PC-3 (cell line): Measurements from ENCODE around the gene RAI14. TPM values are rescaled to one million over a fixed set of nuclear protein-coding genes. Genes with fewer than 3 reads are reported as not detected.

Experiments used
- ATAC-seq: fragments of 200-7000 bp; cut with Tn5 transposase; 2 replicates; pipeline ENCODE4 v1.9.1; 2020; ENCODE audit warnings: mild to moderate bottlenecking, moderate library complexity
- BruUV-seq: library from RNA; stranded (reverse); fragments of 400-500 nt; replicated peaks from 2 replicates; lab custom pipeline; 2021; lab: Mats Ljungman, UMichigan
- CTCF ChIA-PET: fragments of 300-600 bp; sonication (Branson Sonifier 250); formaldehyde crosslinking; loops from one replicate; lab custom pipeline; 2022; ENCODE audit warnings: antibody characterized with exemption; lab: Charles Lee
- POLR2A ChIA-PET: fragments of 300-600 bp; sonication (Branson Sonifier 250); formaldehyde crosslinking; loops from one replicate; lab custom pipeline; 2022; ENCODE audit warnings: antibody characterized with exemption; ENCODE audit not compliant: unreplicated experiment; lab: Charles Lee
- DNase-seq: peaks from one replicate; pipeline ENCODE4 v3.0.0-alpha.2; 2015
- H2AFZ ChIP-seq: fragments of 300-600 bp; sonication (generic); 2 replicates; pipeline ENCODE4 v1.6.0; 2016; ENCODE audit warnings: antibody characterized with exemption, low read length
- H3F3A ChIP-seq: fragments of 300-600 bp; sonication (generic); one replicate; pipeline ENCODE4 v1.6.0; 2017; ENCODE audit warnings: antibody characterized with exemption, low read length, control low read depth, mild to moderate bottlenecking; ENCODE audit not compliant: unreplicated experiment
- H3K27ac ChIP-seq: fragments of 300-600 bp; sonication (generic); 2 replicates; pipeline ENCODE4 v1.5.1; 2016; ENCODE audit warnings: mild to moderate bottlenecking, low read length
- H3K27me3 ChIP-seq: fragments of 300-600 bp; sonication (generic); 2 replicates; pipeline ENCODE4 v1.6.1; 2016; ENCODE audit warnings: low read length, mixed read lengths
- H3K36me3 ChIP-seq: fragments of 300-600 bp; sonication (generic); 2 replicates; pipeline ENCODE4 v1.6.1; 2016; ENCODE audit warnings: low read depth, mixed run types, low read length, mixed read lengths
- H3K4me1 ChIP-seq: fragments of 300-600 bp; sonication (generic); 2 replicates; pipeline ENCODE4 v1.5.1; 2016; ENCODE audit warnings: low read length; ENCODE audit not compliant: insufficient read depth
- H3K4me2 ChIP-seq: fragments of 300-600 bp; sonication (generic); 2 replicates; pipeline ENCODE4 v1.6.0; 2016; ENCODE audit warnings: low read length
- H3K4me3 ChIP-seq: fragments of 300-600 bp; sonication (generic); 2 replicates; pipeline ENCODE4 v1.5.1; 2016; ENCODE audit warnings: mild to moderate bottlenecking, low read length, mixed read lengths
- H3K79me2 ChIP-seq: fragments of 300-600 bp; sonication (generic); 2 replicates; pipeline ENCODE4 v1.6.1; 2017; ENCODE audit warnings: low read length, mixed read lengths
- H3K9ac ChIP-seq: fragments of 300-600 bp; sonication (generic); 2 replicates; pipeline ENCODE4 v1.6.0; 2016; ENCODE audit warnings: mild to moderate bottlenecking, low read length
- H3K9me2 ChIP-seq: fragments of 300-600 bp; sonication (generic); replicated peaks from 2 replicates; pipeline ENCODE4 v1.6.1; 2016; ENCODE audit warnings: mixed run types, low read length, mixed read lengths
- H3K9me3 ChIP-seq: fragments of 300-600 bp; sonication (generic); 2 replicates; pipeline ENCODE4 v1.6.1; 2016; ENCODE audit warnings: low read length, mixed read lengths
- H4K20me1 ChIP-seq: fragments of 300-600 bp; sonication (generic); 2 replicates; pipeline ENCODE4 v1.6.1; 2016; ENCODE audit warnings: low read length, mixed read lengths
- EZH2 ChIP-seq: fragments of 300-600 bp; sonication (generic); IDR thresholded peaks from one replicate; pipeline ENCODE4 v1.6.1; 2017; ENCODE audit warnings: antibody characterized with exemption, mild to moderate bottlenecking, low read length; ENCODE audit not compliant: unreplicated experiment
- EZH2phosphoT487 ChIP-seq: fragments of 300-600 bp; sonication (generic); IDR thresholded peaks from 2 replicates; pipeline ENCODE4 v1.6.1; 2018; ENCODE audit warnings: mild to moderate bottlenecking, antibody characterized with exemption, low read length, borderline replicate concordance
- intact Hi-C: fragments of 100-400 bp; cut with micrococcal nuclease; formaldehyde crosslinking; loops from 2 replicates; pipeline ENCODE4 v1.9.0; 2023
- total RNA-seq: library from RNA; depleted of rRNA; stranded (reverse); fragments of >200 nt; gene quantifications from 2 replicates; pipeline ENCODE4 v1.2.3, GENCODE V29; 2014
- TF ChIP-seq, protein P1 (sequence below): fragments of 300-600 bp; sonication (generic); conservative IDR thresholded peaks from 2 replicates; pipeline ENCODE4 v1.5.1; 2017; ENCODE audit warnings: antibody characterized with exemption, low read depth, mild to moderate bottlenecking, low read length

The RAI14 gene
- total RNA-seq, 1 experiment from 2014 or later: 73.5 TPM

DNA sequence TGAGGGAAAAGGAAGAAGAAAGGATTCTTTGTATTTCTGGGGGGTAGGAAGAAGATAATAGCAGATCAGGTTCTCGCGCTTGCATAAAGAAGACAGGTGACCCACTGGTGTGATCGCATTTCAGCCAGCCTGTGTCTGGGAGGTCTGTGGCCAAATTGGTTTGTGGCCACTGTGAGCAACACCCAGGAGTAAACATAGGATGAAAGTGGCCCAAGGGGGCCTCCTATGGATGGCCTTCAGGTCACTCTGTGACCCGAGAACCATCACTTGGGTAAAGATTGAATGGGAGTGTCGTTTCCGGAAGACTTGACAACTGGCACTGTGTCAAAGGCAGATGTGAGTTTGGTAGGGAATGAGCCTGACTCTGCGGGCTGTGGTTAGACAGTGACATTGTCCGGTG, 34.2 kb downstream of the RAI14 start:
- no peaks in the 10 kb centered on the region for H3K9me2 ChIP-seq
- ChIA-PET POLR2A (interaction anchor here (0.6 kb wide), 1 partner anchor 100 kb away, joined by 9 read pairs; no protein-coding TSS in a partner anchor), CTCF (no interaction called here)
- H3K4me1 ChIP-seq: peaks cover 21% of the 10 kb centered on the region
- no peaks in the 10 kb centered on the region; the same call in 1 of the 2 replicates for H4K20me1 ChIP-seq
- H3K27me3 ChIP-seq: no peaks in the 10 kb centered on the region
- no TSS peak for BruUV-seq
- TF ChIP-seq EZH2phosphoT487 (no peak), EZH2 (no peak)
- TF ChIP-seq, protein P1, sequence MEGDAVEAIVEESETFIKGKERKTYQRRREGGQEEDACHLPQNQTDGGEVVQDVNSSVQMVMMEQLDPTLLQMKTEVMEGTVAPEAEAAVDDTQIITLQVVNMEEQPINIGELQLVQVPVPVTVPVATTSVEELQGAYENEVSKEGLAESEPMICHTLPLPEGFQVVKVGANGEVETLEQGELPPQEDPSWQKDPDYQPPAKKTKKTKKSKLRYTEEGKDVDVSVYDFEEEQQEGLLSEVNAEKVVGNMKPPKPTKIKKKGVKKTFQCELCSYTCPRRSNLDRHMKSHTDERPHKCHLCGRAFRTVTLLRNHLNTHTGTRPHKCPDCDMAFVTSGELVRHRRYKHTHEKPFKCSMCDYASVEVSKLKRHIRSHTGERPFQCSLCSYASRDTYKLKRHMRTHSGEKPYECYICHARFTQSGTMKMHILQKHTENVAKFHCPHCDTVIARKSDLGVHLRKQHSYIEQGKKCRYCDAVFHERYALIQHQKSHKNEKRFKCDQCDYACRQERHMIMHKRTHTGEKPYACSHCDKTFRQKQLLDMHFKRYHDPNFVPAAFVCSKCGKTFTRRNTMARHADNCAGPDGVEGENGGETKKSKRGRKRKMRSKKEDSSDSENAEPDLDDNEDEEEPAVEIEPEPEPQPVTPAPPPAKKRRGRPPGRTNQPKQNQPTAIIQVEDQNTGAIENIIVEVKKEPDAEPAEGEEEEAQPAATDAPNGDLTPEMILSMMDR: no peak
- H3K9me3 ChIP-seq: no peaks in the 10 kb centered on the region
- H3F3A ChIP-seq: no peaks in the 10 kb centered on the region
- H3K9ac ChIP-seq: no peak overlapping the region
- DNase-seq: no peak
- no peak overlapping the region for H3K27ac ChIP-seq
- H3K36me3 ChIP-seq: peaks cover 40% of the 10 kb centered on the region
- intact Hi-C loops: no loop called here
- no peak for ATAC-seq
- H3K4me3 ChIP-seq: no peak overlapping the region
- no peak overlapping the region for H2AFZ ChIP-seq
- H3K4me2 ChIP-seq: no peak overlapping the region
- H3K79me2 ChIP-seq: peaks cover 85% of the 10 kb centered on the region

DNA sequence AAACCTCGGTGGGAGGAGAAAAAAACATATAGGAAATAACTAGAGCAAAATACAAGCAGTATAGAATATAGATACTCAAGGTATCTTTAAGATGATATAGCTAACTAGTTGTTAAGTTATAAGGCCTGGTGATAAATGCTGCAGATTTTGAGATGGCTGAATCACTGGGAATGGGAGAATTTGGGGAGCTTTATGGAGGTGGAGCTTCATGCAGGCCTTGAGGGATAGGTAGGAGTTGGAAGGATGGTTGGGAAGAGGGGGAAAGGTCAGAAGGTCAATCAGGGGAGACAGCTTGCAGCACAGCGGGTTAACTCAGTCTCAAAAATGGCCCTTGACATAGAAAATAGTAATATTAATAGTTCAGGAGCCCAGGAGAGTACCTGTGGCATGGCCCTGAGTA, 34.8 kb downstream of the RAI14 start:
- H3K79me2 ChIP-seq: peaks cover 85% of the 10 kb centered on the region
- no peaks in the 10 kb centered on the region for H3F3A ChIP-seq
- H2AFZ ChIP-seq: no peak overlapping the region
- H3K27ac ChIP-seq: peak overlapping the region; percentile 30
- no peak for TF ChIP-seq EZH2
- TF ChIP-seq, protein P1: no peak
- no peak for TF ChIP-seq EZH2phosphoT487
- intact Hi-C loops: no loop called here
- no peaks in the 10 kb centered on the region for H3K9me2 ChIP-seq
- no peaks in the 10 kb centered on the region for H3K9me3 ChIP-seq
- POLR2A ChIA-PET: interaction anchor here (0.6 kb wide), 1 partner anchor 100 kb away, joined by 9 read pairs; no protein-coding TSS in a partner anchor
- peaks cover 15% of the 10 kb centered on the region for H3K4me1 ChIP-seq
- H3K4me3 ChIP-seq: no peak overlapping the region
- no peak overlapping the region for H3K9ac ChIP-seq
- H4K20me1 ChIP-seq: no peaks in the 10 kb centered on the region; the same call in 1 of the 2 replicates
- DNase-seq (no peak), ATAC-seq (no peak)
- BruUV-seq: no TSS peak
- CTCF ChIA-PET: no interaction called here
- no peak overlapping the region for H3K4me2 ChIP-seq
- peaks cover 40% of the 10 kb centered on the region for H3K36me3 ChIP-seq
- H3K27me3 ChIP-seq: no peaks in the 10 kb centered on the region

DNA sequence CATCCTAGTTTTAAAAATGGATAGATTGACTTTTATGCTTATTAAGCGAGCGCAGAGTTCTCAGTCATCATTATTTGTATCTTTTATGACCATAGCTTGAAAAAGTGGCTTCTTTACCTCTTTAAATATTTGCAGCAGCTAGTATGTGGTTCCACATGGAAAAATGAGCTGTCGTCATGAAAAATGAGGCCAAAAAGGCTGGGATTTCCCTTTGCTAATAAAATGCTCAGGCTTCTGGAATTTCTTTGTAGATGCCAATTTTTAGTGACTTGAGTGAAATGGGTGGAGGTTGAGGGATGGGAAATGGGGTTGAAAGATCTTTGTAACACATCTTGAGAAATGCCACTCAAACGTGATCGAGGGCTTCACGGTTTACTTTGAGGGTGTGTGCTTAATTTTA, 35.2 kb downstream of the RAI14 start:
- BruUV-seq: no TSS peak
- ATAC-seq (no peak), DNase-seq (peak; percentile 37)
- Histone ChIP-seq H3K4me2 (no peak overlapping the region), H3K9me3 (no peaks in the 10 kb centered on the region), H3K4me1 (peaks cover 10% of the 10 kb centered on the region), H2AFZ (no peak overlapping the region), H3K27me3 (no peaks in the 10 kb centered on the region), H3K4me3 (no peak overlapping the region), H3K9me2 (no peaks in the 10 kb centered on the region), H3F3A (no peaks in the 10 kb centered on the region), H3K79me2 (peaks cover 82% of the 10 kb centered on the region), H3K9ac (no peak overlapping the region), H3K27ac (peak overlapping the region; percentile 30), H3K36me3 (peaks cover 40% of the 10 kb centered on the region), H4K20me1 (no peaks in the 10 kb centered on the region; the same call in 1 of the 2 replicates)
- ChIA-PET POLR2A (no interaction called here), CTCF (no interaction called here)
- no peak for TF ChIP-seq EZH2
- TF ChIP-seq, protein P1: no peak
- TF ChIP-seq EZH2phosphoT487: no peak
- intact Hi-C loops: no loop called here
